NCI-H2107 treated with DMSO at 0.1 percent for 48 hours (cell line): Measurements from ENCODE around the gene RPL36A.

Source experiments
- DNase-seq: peaks from one replicate; lab custom pipeline; 2025; ENCODE audit not compliant: unreplicated experiment; lab: John Stamatoyannopoulos, UW

RPL36A gene

GRCh38 chrX:101430457-101431078, 39.8 kb downstream of the RPL36A start:
- DNase-seq = no peak

DNA sequence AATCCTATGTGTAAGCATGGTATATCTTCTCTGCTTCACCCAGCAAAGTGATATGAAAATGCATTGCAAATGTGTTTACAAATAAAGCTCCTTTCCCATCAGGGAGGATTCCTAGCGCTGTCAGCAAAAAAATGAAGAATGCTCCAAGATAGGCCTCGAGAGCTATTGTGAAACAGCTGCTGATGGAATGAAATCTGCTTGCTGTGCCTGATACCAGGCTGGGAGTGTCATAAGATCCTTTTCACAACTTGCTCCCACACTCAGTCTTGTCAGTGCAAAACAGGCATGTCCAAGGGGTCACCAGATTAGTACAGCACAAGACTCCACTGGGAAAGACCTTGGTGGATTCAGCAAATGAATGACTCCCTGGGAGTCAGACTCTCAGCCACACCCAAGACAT, 51.3 kb downstream of the RPL36A start:
- no peak for DNase-seq
